Right lobe of liver (tissue), 6 donors: Measurements from ENCODE around the gene ZIC5. TPM values are rescaled to one million over a fixed set of nuclear protein-coding genes. Genes with fewer than 3 reads are reported as not detected.

ENCODE experiments used
- ATAC-seq, 4 donors: fragments of 200-7000 bp; cut with Tn5 transposase; one replicate each; pipeline ENCODE4 v1.9.1; 2020; ENCODE audit warnings: mild to moderate bottlenecking in 4 of 4, moderate library complexity in 4 of 4
- DNase-seq, 3 donors: peaks; one replicate each; pipeline ENCODE4 v3.0.0-alpha.2; 2020
- H3K27ac ChIP-seq, 3 donors: fragments of 200-600 bp; one replicate each; pipeline ENCODE4 v1.8.0; 2022
- H3K27me3 ChIP-seq, 2 donors: fragments of 200-600 bp; one replicate each; pipeline ENCODE4 v1.8.0; 2022
- H3K36me3 ChIP-seq, 4 donors: fragments of 200-600 bp; sonication (generic) in 1 of 4; one replicate each; pipeline versions ENCODE4 v1.5.1 to v1.8.0; 2017 to 2022; ENCODE audit warnings: control low read depth in 1 of 4
- H3K4me1 ChIP-seq, 4 donors: fragments of 200-600 bp; sonication (generic) in 1 of 4; one replicate each; pipeline versions ENCODE4 v1.5.1 to v1.8.0; 2017 to 2022; ENCODE audit warnings: control low read depth in 1 of 4
- H3K4me3 ChIP-seq, 3 donors: fragments of 200-600 bp; one replicate each; pipeline ENCODE4 v1.8.0; 2022
- H3K9me3 ChIP-seq, 4 donors: fragments of 200-600 bp; sonication (generic) in 1 of 4; one replicate each; pipeline versions ENCODE4 v1.5.1 to v1.8.0; 2017 to 2022; ENCODE audit warnings: control low read depth in 1 of 4
- CTCF ChIP-seq, 4 donors: fragments of 200-600 bp in 3 of 4; fragments of 450-650 bp in 1 of 4; IDR thresholded peaks; one replicate each; pipeline versions ENCODE4 v1.5.1 to v1.8.0; 2016 to 2022; ENCODE audit warnings: antibody characterized with exemption in 4 of 4, mild to moderate bottlenecking in 2 of 4
- POLR2A ChIP-seq: fragments of 450-650 bp; IDR thresholded peaks from one replicate; pipeline ENCODE4 v1.6.1; 2017; ENCODE audit warnings: antibody characterized with exemption, mild to moderate bottlenecking
- WGBS: methylation state at CpG from one replicate; pipeline ENCODE4 v1.1.6; 2018; ENCODE audit warnings: low coverage, low lambda C conversion rate; ENCODE audit not compliant: insufficient coverage; ENCODE audit errors: missing lambda C conversion rate; 5-methylcytosine and 5-hydroxymethylcytosine counted together
- intact Hi-C, 2 donors: fragments of 100-400 bp; cut with DNase I; formaldehyde crosslinking; loops; one replicate each; pipeline versions ENCODE4 v1.11.2 to v1.14.1; 2022
- total RNA-seq, 6 experiments: library from RNA; depleted of rRNA in 2 of 6; stranded (reverse); fragments of >200 nt in 2 of 6; fragmentation: NEBNext Ultra II Directional in 3 of 6; extraction: Animal tissue kit (Norgen Biotek cat#: 25700) in 3 of 6; gene quantifications; one replicate each; pipeline versions ENCODE4 v1.1.0 to v1.2.4, GENCODE V29; 2016 to 2023
- donor health status: DM: no; HTN: yes; CAD: no.
- donor health status: DM: no; HTN: no; CAD: no.
- donor health status: DM: no; HTN: no; CAD: no.
- donor health status: DM: no; HTN: yes; CAD: no.
- donor health status: DM: no; HTN: yes; CAD: no.

The ZIC5 gene
- total RNA-seq, 6 experiments from 2014 or later: not detected

GRCh38 chr13:99994638-99995020 lies 23.1 kb upstream of the ZIC5 start:
- Histone ChIP-seq H3K4me3 (no peak overlapping the region), H3K9me3 (no peaks in the 10 kb centered on the region), H3K4me1 (no peaks in the 10 kb centered on the region), H3K36me3 (no peaks in the 10 kb centered on the region), H3K27ac (no peak overlapping the region), H3K27me3 (peaks cover 39 to 82% of the 10 kb centered on the region in 2 donors)
- TF ChIP-seq POLR2A (no peak), CTCF (IDR thresholded peaks at IDR 0.05) (no peak)
- ATAC-seq: no peak
- no peak for DNase-seq
- WGBS: 19% methylated on average over 1 of the region's 1 CpG
- intact Hi-C loops: no loop called here

- no peak for TF ChIP-seq CTCF (IDR thresholded peaks at IDR 0.05)
- TF ChIP-seq POLR2A: no peak
- H3K9me3 ChIP-seq: no peaks in the 10 kb centered on the region
- no peak overlapping the region for H3K4me3 ChIP-seq
- peaks cover 45 to 88% of the 10 kb centered on the region in 2 donors for H3K27me3 ChIP-seq
- intact Hi-C loops: no loop called here
- DNase-seq: no peak
- H3K4me1 ChIP-seq: no peaks in the 10 kb centered on the region
- H3K36me3 ChIP-seq: no peaks in the 10 kb centered on the region
- WGBS: 7% methylated on average over 9 of the region's 9 CpGs
- no peak for ATAC-seq
- H3K27ac ChIP-seq: no peak overlapping the region
Observed at GRCh38 chr13:99993660-99994637, 22.4 kb upstream of the ZIC5 start.

GRCh38 chr13:99992949-99993351 lies 21.4 kb upstream of the ZIC5 start:
- Histone ChIP-seq H3K27ac (no peak overlapping the region), H3K36me3 (no peaks in the 10 kb centered on the region), H3K4me1 (no peaks in the 10 kb centered on the region), H3K9me3 (no peaks in the 10 kb centered on the region), H3K4me3 (no peak overlapping the region), H3K27me3 (peaks cover 50 to 98% of the 10 kb centered on the region in 2 donors)
- intact Hi-C loops: no loop called here
- TF ChIP-seq CTCF (IDR thresholded peaks at IDR 0.05) (no peak), POLR2A (no peak)
- 7% methylated on average over 3 of the region's 3 CpGs for WGBS
- DNase-seq: no peak
- no peak for ATAC-seq

GRCh38 chr13:99991828-99992775 lies 20.5 kb upstream of the ZIC5 start:
- H3K9me3 ChIP-seq: no peaks in the 10 kb centered on the region
- DNase-seq (no peak), ATAC-seq (peak; percentile 29 to 68 (median 43))
- H3K27me3 ChIP-seq: peaks cover 50 to 98% of the 10 kb centered on the region in 2 donors
- WGBS: 6% methylated on average over 29 of the region's 36 CpGs
- H3K4me1 ChIP-seq: no peaks in the 10 kb centered on the region
- H3K4me3 ChIP-seq: no peak overlapping the region
- H3K36me3 ChIP-seq: no peaks in the 10 kb centered on the region
- intact Hi-C loops: no loop called here
- H3K27ac ChIP-seq: no peak overlapping the region
- TF ChIP-seq POLR2A: no peak
- no peak for TF ChIP-seq CTCF (IDR thresholded peaks at IDR 0.05)
